ENCODE results near the gene RNF130. TPM values are rescaled to one million over a fixed set of nuclear protein-coding genes. Genes with fewer than 3 reads are reported as not detected.

RNF130 gene
- polyA plus RNA-seq, 1 donor from 2014 or later, result 48.7 TPM

DNA sequence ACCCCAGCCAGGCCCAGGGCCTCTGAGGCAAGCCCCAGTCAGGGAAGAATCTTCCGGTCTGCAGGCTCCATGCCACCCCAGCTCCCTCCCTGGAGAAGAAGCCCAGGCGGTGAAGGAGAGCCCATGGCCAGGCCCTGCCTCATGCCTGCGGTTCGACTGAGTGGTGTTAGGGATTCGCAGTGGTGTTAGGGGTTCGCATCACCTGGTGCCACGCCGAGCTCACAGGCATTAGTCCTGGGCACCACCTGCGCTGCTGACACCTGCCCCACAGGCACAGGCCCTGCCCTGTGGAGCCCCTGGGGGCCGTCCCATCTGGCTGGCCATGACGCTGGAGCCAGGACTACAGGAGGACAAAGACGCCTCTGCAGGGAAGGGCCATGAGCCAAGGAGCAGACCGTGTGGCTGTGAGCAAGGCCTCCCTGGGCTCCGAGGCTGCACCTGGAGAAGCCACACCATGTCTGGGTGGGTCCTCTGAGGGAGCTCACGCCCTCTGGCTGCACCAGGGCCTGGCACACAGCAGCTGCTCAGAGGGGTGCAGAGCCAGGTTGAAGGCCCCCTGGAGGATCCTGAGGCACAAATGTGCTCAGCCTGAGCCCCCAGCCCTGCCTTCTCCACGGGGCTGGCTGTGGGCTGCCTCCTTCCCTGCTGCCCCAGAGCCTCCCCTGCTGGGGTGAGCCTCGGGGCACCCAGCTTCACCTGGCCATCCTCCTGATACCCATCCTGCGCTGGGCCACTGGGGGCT is 27.6 kb upstream of the RNF130 start:
- Histone ChIP-seq H3K9me2 (ENCODE audit: insufficient read depth, low read length) (no peaks in the 10 kb centered on the region), H4K20me1 (ENCODE audit: insufficient read depth) (no peaks in the 10 kb centered on the region), H2AFZ (ENCODE audit: low read depth, low read length) (no peak overlapping the region), H3K9me3 (ENCODE audit: low read length) (no peaks in the 10 kb centered on the region), H3K27me3 (ENCODE audit: insufficient read depth, low read depth, low read length) (no peaks in the 10 kb centered on the region), H3K27ac (ENCODE audit: low read length) (no peak overlapping the region), H3F3A (ENCODE audit: insufficient read depth, low read length, poor library complexity, severe bottlenecking) (no peaks in the 10 kb centered on the region), H3K36me3 (ENCODE audit: insufficient read depth, low read length) (no peaks in the 10 kb centered on the region), H3K4me2 (ENCODE audit: low read length) (no peak overlapping the region), H3K9ac (ENCODE audit: low read length) (no peak overlapping the region), H3K4me3 (ENCODE audit: low read length) (no peak overlapping the region), H3K79me2 (replicated peaks; ENCODE audit: insufficient read depth, low read length) (no peaks in the 10 kb centered on the region)
- TF ChIP-seq, protein P1, sequence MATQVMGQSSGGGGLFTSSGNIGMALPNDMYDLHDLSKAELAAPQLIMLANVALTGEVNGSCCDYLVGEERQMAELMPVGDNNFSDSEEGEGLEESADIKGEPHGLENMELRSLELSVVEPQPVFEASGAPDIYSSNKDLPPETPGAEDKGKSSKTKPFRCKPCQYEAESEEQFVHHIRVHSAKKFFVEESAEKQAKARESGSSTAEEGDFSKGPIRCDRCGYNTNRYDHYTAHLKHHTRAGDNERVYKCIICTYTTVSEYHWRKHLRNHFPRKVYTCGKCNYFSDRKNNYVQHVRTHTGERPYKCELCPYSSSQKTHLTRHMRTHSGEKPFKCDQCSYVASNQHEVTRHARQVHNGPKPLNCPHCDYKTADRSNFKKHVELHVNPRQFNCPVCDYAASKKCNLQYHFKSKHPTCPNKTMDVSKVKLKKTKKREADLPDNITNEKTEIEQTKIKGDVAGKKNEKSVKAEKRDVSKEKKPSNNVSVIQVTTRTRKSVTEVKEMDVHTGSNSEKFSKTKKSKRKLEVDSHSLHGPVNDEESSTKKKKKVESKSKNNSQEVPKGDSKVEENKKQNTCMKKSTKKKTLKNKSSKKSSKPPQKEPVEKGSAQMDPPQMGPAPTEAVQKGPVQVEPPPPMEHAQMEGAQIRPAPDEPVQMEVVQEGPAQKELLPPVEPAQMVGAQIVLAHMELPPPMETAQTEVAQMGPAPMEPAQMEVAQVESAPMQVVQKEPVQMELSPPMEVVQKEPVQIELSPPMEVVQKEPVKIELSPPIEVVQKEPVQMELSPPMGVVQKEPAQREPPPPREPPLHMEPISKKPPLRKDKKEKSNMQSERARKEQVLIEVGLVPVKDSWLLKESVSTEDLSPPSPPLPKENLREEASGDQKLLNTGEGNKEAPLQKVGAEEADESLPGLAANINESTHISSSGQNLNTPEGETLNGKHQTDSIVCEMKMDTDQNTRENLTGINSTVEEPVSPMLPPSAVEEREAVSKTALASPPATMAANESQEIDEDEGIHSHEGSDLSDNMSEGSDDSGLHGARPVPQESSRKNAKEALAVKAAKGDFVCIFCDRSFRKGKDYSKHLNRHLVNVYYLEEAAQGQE (IDR thresholded peaks at IDR 0.05; ENCODE audit: borderline replicate concordance), result no peak
- TF ChIP-seq TAF1 (IDR thresholded peaks at IDR 0.05; ENCODE audit: low read depth) (no peak), RAD21 (conservative IDR thresholded peaks at IDR 0.05) (no peak), MXI1 (conservative IDR thresholded peaks at IDR 0.05; ENCODE audit: poor library complexity, severe bottlenecking) (no peak), SMC3 (conservative IDR thresholded peaks at IDR 0.05; ENCODE audit: poor library complexity) (no peak), EP300 (conservative IDR thresholded peaks at IDR 0.05; ENCODE audit: poor library complexity, severe bottlenecking) (no peak), POLR2AphosphoS5 (IDR thresholded peaks at IDR 0.05) (no peak), EZH2 (IDR thresholded peaks at IDR 0.05; ENCODE audit: borderline replicate concordance, insufficient read depth, low read length, poor library complexity, severe bottlenecking) (no peak)
- TF ChIP-seq, protein P2, sequence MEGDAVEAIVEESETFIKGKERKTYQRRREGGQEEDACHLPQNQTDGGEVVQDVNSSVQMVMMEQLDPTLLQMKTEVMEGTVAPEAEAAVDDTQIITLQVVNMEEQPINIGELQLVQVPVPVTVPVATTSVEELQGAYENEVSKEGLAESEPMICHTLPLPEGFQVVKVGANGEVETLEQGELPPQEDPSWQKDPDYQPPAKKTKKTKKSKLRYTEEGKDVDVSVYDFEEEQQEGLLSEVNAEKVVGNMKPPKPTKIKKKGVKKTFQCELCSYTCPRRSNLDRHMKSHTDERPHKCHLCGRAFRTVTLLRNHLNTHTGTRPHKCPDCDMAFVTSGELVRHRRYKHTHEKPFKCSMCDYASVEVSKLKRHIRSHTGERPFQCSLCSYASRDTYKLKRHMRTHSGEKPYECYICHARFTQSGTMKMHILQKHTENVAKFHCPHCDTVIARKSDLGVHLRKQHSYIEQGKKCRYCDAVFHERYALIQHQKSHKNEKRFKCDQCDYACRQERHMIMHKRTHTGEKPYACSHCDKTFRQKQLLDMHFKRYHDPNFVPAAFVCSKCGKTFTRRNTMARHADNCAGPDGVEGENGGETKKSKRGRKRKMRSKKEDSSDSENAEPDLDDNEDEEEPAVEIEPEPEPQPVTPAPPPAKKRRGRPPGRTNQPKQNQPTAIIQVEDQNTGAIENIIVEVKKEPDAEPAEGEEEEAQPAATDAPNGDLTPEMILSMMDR (IDR thresholded peaks at IDR 0.05; ENCODE audit: poor library complexity, severe bottlenecking), result no peak

DNA sequence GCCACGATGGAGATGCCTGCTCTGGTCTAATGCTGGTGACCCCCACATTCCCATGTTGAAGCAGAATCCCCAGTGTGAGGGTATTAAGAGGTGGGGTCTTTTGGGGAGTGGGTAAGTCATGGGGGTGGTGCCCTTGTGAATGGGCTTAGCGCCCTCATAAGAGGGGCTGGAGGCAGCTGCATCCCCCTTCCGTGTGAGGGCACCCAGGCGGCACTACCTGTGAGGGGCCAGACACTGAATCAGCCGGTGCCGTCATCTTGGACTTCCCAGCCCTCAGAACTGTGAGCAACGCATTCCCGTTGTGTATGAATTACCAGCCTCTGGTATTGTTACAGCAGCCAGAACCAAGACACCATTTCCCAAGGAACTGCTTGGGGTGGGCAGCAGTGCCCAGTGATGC is 27.0 kb upstream of the RNF130 start:
- H3K36me3 ChIP-seq (ENCODE audit: insufficient read depth, low read length), result no peaks in the 10 kb centered on the region

More for the DNA sequence above, 27.0 kb upstream of the RNF130 start:
- H2AFZ ChIP-seq (ENCODE audit: low read depth, low read length), result no peak overlapping the region
- TF ChIP-seq SMC3 (conservative IDR thresholded peaks at IDR 0.05; ENCODE audit: poor library complexity), result no peak
- TF ChIP-seq EZH2 (IDR thresholded peaks at IDR 0.05; ENCODE audit: borderline replicate concordance, insufficient read depth, low read length, poor library complexity, severe bottlenecking), result no peak
- TF ChIP-seq, protein P1 (IDR thresholded peaks at IDR 0.05; ENCODE audit: borderline replicate concordance), result no peak
- TF ChIP-seq TAF1 (IDR thresholded peaks at IDR 0.05; ENCODE audit: low read depth), result no peak
- TF ChIP-seq RAD21 (conservative IDR thresholded peaks at IDR 0.05), result no peak
- TF ChIP-seq EP300 (conservative IDR thresholded peaks at IDR 0.05; ENCODE audit: poor library complexity, severe bottlenecking), result no peak
- no peak for TF ChIP-seq MXI1 (conservative IDR thresholded peaks at IDR 0.05; ENCODE audit: poor library complexity, severe bottlenecking)
- no peak for TF ChIP-seq POLR2AphosphoS5 (IDR thresholded peaks at IDR 0.05)
- TF ChIP-seq, protein P2 (IDR thresholded peaks at IDR 0.05; ENCODE audit: poor library complexity, severe bottlenecking), result no peak
- H3K4me2 ChIP-seq (ENCODE audit: low read length), result no peak overlapping the region
- H3K27ac ChIP-seq (ENCODE audit: low read length), result no peak overlapping the region
- no peaks in the 10 kb centered on the region for H3K79me2 ChIP-seq (replicated peaks; ENCODE audit: insufficient read depth, low read length)
- no peaks in the 10 kb centered on the region for H3K9me2 ChIP-seq (ENCODE audit: insufficient read depth, low read length)
- no peaks in the 10 kb centered on the region for H4K20me1 ChIP-seq (ENCODE audit: insufficient read depth)
- H3K4me3 ChIP-seq (ENCODE audit: low read length), result no peak overlapping the region
- no peaks in the 10 kb centered on the region for H3K9me3 ChIP-seq (ENCODE audit: low read length)
- H3F3A ChIP-seq (ENCODE audit: insufficient read depth, low read length, poor library complexity, severe bottlenecking), result no peaks in the 10 kb centered on the region
- no peaks in the 10 kb centered on the region for H3K27me3 ChIP-seq (ENCODE audit: insufficient read depth, low read depth, low read length)
- H3K9ac ChIP-seq (ENCODE audit: low read length), result no peak overlapping the region

All from neural cell (in vitro differentiated cells).